HG03064 (cell line): ENCODE measurements around the gene DLX6.

Source experiments
- ATAC-seq: cut with Tn5 transposase; IDR thresholded peaks from one replicate; pipeline ENCODE4 v1.9.1; 2021; ENCODE audit warnings: low read depth; ENCODE audit not compliant: unreplicated experiment

The DLX6 gene

DNA sequence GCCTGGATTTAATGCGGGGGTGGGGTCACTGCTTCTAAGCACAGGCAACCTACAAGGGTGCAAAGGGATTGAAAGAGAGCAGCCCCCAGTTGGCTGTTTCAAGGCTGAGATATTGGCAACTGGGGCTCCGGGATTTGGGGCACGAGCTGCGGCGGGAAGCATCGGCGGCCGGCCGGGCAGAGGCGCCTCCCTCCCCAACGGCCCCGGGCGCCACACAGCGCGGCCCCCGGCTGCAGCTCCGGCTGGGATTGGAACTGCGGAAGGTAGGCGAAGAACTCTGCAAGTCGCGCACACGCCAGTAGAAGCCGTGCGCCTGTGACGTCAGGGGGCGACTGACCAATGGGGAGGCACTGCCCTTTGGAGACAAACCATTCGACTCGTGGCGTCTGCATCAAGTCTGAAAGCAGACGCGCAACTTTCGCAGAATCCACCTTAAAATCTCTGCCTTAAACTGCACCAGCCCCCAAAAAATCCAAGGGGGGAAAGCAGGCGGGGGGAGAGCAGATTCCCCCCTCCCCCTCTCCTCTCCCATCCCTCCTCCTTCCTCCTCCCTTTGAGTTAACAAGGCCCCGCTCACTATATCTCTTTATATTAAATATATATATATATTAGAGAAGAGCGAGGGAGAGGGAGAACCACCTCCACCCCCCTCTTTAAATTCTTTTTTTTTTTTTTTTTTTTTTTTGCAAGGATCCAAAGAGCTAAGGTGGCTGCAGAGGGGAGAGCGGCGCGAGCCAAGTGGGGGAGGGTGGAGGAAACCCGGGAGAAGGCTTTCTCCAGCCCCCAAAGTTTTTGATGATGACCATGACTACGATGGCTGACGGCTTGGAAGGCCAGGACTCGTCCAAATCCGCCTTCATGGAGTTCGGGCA, at the start of gene DLX6:
TSS of gene DLX6 (plus strand) at position 371 of the 872 bp plus-strand sequence. CDS start at position 796, 425 bp downstream.
- ATAC-seq: no peak

DNA sequence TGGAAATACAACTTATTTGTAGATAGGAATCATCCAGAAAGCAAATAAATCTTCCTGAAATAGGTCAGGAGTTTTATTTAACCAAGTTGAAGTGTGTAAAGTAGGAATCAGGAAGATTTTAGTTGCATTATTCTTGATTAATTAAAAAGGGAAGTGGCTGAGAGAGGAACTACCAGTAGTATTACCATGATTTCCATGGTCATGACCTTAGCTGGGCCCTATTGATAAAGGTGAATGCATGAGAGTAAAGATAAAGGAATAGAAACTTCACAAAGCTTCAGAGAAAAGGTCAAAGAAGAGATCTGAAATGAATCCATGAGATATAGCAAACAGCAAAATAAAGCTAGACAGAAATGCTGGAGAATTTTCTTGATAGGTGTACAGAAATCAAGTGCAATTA, 46.2 kb upstream of the DLX6 start:
- ATAC-seq: no peak

DNA sequence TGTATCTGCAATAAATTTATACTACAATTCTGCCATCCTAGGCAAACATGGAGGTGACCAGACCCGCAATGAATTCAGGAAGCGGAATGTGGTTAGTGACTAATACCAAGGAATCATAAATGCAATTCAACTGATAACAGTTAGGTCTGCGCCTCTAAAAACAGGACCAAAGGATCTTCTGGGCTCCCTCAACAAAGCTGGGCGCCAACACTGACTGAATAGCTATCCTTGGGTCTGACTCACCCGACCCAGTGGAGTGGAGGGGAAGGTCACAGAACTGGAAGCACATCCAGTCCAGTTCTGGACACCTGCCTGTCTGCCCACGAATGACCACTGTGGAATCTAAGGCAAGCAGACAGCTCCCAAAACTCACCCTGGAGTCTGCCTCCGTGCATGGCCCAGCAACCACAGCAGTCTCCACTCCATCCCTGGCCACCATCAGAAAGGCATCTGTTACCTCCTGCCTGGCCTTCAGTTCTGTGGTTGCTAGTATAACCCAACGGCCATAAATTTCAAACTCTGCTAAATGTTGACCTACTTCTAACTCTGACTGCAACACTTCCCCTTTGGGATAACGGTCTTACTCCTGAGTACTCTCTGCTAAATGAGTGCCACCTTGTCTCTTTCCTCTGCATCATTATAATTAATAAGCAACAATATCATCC, 43.0 kb upstream of the DLX6 start:
- no peak for ATAC-seq

DNA sequence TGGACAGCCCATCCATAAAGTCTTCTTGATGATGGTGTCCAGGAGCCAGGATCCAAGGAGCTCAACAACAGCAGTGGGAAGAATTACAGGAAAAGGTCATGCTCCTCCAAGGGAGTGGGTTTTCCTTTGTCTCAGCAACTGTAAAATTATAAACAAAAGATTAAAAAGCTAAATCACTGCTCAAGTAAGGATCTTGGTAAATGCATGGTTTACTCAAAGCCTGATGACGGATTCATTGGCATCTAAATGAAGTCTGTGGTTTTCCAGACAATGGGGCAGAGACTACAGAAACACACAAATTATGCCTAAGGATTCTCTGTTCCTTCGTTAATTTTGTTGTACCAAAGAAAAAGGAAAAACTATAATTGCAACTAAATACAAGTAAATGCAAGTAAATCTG, 36.4 kb upstream of the DLX6 start:
- ATAC-seq: no peak

DNA sequence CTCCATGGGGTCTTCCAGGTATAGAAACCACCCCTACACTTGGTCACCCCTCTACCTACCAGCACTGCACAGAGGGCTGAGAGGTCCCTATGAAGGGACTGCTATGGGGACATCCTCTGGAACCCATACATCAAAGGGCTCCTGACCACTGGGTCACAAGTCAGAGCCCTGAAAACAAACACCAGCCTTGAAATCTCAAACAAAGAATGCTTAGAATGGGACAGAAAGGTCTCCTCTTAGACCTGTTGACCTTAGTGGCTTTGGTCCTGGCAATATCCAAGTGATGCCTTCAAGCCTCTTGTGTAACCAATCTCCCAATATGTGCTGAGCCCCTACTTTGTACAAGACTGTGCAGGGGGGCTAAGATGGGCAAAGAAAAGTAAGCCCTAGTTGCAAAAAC, 34.6 kb upstream of the DLX6 start:
- ATAC-seq: no peak

DNA sequence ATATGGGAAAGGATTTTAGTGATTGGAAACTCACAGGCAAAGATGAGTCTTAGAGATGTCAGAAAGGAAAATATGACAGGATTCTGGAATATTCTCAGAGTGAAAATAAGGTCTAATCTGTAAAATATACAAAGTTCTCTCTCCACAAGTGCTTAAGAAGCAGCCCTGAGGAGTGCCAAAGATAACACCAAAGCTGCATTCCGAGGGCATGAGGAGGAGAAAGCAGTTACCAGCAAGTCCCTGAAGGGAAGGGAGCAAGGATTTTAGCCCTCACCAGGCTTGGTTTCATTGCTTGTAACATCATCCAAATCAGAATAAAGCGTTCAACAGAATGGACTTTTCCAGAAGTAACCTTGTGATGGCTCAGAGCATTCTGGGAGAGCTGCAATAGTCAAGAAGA, 31.4 kb upstream of the DLX6 start:
- no peak for ATAC-seq

DNA sequence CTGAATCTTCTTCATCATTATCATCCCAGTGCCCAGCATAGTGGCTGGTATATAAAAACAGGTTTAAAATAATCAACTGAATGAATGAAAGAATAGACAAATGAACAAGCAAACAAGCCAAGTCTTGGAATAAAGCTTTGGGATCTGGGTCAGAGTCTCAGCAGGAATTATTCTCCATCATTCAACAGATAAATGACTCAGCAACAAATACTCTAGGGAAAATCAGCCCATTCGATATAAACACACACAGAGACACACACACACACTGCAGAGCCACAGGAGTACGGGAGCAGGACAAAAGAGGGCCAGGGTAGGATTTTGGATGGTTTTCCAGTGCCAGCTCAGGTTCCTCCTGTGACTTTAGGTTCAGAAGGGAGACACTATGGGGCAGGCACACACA, 29.2 kb upstream of the DLX6 start:
- no peak for ATAC-seq

DNA sequence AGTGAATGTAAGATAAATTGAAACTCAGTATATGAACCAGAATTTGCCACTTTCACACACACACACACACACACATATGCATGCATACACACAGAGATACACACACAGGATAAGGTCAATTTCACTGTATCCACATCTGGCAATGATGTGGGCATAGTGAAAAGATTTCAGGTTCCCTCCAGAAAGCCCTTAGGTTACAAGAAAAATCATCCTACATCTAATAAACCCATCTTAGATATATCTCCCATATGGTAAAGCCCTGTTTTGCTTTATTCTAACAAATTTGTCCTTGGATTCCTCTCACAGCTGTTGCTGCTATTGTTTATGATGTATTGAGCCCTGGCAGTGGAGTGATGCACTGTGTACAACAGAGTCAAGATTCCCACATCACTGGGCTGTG, 27.9 kb upstream of the DLX6 start:
- ATAC-seq: no peak

DNA sequence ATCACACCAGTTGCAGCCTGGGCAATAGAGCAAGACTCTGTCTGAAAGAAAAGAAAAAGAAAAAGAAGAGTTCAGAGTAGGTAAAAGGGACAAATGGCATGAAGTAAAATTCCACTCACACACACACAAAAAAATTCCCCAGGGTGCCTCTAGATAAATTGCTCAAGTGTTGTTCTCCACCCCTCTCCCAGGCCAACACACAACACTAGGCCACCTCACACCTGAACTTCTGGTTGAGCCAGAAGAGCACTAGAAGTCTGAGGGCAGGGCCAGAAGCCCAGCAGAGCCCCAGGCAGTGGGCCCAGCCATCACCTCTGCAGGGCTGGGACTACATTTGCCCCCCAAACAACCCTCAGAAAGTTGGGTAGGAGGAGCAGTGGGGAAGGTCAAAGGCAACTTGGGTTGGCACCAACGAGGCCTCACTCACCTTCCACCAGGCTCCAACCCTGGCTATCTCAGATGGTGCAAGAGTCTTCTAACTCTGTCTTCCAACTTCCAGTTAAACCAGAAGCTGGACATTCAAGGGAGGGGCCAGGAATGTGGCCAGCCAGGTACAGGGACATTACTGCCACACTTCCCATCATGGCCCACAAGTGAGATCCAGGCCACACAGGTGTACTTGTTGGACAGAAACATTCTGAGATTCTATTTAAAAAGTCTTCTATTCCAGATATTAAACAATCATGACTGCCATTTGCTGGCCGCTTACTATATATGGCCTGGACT, 25.6 kb upstream of the DLX6 start:
- no peak for ATAC-seq

DNA sequence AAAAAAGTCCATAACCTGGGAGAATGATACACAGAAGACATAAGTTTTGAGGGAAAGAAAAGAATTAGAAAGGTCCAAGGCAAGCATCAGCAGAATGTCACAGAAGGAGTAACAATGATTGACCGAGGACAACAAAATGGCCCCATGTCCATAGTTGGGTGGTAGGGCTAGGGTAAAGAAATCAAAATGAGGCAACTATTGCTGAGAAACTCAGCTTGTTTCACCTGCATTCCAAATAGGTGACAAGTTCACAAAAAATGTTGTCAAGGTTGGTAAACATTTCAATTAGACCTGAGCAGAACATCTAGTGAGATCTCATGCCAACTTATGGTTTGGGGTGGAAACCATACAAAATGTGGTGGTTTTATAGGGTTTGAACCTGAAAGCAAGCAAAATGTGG, 22.8 kb upstream of the DLX6 start:
- ATAC-seq: no peak

DNA sequence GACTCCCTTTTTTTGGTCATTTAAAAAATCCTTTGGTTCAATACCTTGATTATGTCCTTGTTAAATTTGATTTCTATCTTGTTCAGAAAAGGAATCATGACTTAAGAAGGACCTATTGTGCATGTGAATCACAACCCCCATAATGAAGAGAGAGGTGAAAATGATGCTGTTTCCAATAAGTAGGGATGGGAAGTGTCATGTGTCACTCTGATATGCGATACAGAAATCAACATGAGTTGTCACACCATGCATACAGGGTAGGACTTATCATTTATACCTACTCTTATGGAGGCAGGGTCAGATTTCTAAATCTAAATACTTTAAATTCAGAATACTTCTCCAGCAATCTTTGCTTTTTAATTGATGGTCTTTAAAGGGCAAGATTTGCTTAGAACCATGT, 19.4 kb upstream of the DLX6 start:
- ATAC-seq: no peak

DNA sequence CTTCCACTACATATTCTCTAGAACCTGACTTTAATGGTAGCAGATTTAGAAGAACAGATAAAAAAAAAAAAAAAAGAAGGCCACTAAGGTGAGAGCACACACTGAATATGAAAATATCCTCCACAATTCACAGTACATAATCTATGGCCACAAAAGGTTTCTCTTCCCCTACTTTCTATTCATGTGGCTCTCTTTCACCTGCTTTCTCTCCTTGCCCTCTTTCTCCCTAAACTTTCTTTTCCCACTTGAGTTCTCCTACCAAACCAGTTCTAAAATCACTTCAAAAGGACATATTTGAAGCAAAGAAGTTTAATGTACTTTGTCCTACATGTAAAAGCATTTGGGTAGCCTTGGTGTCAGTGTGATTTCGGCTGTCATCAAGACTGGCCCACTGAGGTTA, 18.5 kb upstream of the DLX6 start:
- ATAC-seq: no peak

DNA sequence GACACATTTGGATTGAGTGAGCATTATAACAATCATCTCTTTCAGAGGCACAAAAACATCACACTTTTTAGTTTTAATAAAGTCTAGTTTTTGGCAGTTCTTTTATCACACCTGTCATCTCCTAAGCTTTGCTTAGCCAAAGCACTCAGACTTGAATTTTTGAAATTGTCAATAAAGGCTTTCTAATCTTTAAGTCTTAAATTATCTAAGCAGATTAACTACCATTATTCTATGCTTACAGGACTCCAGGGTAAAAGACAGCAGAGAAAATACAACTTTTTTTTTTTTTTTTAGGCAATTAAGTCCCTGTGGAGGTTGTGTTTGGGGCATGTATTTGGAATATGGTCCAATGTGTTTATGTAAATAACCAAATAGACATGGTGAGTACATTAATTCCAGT, 17.6 kb upstream of the DLX6 start:
- ATAC-seq: no peak

DNA sequence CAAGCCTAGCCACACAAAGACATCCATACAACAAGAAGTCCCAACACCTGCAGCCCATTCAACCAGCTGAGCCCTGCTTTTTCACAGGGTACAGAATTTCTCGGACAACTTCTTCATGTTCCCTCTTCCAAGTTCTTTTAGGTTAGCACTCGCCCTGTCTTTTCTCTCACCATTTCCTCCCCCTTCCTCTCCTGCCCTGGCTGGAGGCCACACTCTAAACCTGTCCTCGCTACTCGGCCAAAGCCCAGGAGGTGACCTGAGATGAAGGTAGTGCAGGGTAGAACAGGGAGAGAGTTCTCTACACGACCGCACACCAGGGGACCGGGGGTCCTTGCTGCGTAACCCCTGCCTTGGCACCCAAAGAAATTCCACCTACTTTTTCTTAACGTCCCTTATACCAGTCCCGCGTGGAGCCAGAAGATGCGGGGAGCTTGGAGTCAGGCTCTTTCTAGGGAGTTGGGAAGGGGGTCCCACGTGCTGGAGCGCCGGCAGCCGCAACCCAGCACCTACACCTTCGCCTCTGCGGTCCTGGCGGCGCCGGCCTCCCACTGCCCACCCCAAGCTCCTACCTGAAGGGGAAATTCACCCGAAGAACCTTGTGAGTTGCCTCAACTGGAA, 16.0 kb upstream of the DLX6 start:
- ATAC-seq: no peak

DNA sequence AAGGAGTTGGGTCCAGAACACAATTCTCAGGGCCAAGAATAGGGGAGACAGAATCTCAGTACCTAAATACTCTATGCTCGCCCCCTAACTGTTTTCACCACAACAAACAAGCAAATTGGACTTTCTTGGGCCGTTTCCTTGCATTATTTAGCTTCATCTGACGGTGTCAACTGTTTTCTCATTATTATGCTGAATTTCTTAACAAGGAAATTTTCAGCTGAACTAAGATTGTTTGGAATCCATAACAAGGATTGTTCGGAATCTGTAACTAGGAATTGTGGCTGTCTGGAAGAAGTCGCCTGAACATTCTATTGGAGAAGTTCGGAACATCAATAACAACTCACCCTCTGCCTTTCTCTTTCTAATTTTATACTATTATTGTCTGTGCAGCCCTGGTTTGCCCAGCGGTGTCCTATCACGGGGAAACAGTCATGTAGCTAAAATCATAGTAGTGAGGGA, 15.5 kb upstream of the DLX6 start:
- ATAC-seq: no peak

DNA sequence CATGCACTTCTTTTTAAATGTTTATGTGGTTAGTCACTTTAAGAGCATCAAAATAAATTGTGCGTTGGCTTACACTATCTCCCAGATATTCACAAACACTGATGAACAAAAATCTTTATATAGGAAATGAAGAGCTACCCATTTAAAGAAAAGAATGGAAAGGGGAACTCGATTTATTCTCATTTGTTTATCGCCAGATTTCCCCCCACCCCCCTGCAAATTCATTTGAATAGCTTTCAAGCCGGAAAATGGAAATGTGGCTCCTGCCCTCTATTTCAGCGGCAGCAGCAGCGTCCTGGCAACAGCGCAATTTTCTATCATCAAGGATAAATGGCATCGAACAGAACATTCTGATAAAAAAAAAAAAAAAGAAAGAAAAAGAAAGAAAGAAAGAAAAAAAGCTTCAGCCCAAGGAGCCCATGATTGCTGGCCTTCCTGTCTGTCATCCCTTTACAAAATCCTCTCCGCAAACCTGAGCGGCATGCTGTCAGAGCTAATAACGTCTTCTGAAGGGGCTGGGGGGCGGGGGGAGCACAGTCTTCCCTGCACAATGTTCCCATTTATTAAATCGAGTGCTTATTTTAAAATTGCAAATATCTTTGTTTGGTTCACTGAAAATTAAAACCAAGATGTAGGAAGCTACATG, 13.7 kb upstream of the DLX6 start:
- no peak for ATAC-seq

DNA sequence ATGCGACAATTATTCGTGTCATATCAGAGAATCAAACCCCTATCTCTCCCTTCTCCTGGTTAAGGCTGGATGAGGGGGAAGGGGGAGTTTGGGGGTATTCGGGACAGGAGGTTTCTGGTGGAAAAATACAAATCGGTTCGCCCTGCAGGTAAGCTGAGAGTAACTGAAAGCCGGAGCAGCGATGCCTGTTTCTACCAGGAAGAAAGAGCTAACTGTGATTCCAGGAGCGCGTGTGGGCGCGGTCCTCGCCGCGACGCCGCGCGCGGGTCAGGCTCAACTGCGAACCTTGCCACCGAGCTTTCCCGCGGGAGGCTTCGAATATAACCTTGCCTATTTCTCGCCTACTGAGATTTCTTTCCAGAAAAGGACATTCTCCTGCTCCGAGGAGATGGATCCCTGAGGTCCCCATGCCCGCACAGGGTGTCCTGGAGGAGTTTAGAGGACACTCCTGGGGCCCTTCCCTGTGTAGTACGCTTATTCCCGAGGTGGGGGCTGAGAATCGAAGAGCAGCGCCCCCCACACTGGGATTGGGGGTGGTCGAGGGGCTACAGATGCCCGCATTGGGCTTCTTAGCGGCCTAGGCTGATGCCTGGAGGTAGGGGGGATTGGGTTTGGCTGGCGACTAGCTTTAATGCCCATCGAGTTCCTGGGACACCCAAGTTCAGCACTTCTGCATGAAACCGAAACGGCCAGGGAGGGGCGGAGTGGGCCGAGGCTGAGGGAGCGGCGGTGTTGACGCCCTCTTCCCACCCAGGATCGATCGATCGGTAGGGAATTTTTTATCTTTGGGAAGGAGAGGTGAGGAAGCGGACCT, 13.0 kb upstream of the DLX6 start:
- ATAC-seq: no peak

DNA sequence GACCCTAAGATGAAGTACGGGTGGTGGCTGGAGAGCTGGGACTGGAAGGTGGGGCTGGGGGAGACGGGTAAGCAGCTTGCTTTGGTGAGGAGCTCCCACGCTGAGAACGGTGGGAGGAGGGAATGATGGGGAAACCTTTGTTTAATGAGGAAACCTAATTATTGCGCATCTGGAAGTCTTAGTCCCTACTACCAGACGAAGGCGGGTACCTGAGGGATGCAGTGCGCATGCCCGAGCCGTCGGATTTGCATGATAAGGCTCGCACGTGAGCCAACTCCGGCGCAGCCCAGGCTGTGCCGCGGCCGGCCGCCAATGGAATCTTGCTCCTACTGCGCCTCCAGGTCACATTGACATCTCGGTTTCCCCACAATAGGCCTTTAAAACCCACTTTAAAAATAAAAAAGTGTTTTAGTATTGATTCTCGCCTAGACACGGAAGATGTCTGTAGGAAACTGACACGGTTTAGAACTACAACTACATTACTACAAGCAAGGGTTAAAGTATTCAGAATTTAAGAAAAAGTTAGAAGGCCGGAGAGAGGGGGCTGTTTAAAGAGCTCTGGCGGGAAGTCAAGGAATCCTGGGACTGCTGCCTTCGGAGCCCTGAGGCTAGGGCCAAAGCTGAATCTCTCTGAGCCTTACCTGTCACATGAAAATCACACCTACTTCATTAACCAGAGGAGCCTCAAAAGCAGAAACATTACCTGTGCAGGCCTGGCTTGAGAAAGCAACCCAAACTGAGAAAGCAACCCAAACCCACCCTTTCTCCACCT, 12.1 kb upstream of the DLX6 start:
- no peak for ATAC-seq

DNA sequence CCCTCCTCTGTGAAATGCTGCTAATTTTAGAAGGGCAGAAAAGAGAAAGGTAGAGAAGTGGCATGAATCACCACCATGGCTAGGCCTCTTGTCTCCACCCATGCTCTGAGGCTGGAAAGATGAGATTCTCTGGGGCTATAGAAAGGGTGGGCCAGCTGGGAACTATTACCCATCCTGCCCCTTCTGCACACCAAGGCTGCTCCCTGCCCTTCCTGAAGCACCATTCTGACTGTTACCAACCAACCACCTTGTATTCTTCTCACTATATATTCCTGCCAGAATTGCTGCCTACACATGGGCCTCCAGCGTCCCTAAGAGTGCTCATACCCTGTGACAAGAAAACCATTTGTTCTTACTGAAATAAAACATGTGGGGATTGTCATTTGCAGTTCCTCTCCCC, 11.4 kb upstream of the DLX6 start:
- ATAC-seq: no peak
